PFSK-1 (cell line): ENCODE data around the gene RAB3GAP2.

ENCODE experiments used
- FOXP2 ChIP-seq: optimal IDR thresholded peaks from 2 replicates; pipeline ENCODE3; 2011; ENCODE audit warnings: borderline replicate concordance, control low read depth, inconsistent platforms; ENCODE audit not compliant: insufficient read depth; ENCODE audit errors: extremely low read length, extremely low read depth
- POLR2AphosphoS5 ChIP-seq: IDR thresholded peaks from 2 replicates; pipeline ENCODE4 v1.6.1; 2012; ENCODE audit warnings: low read depth, mild to moderate bottlenecking, control low read depth, low read length, moderate library complexity
- SIN3A ChIP-seq: IDR thresholded peaks from 2 replicates; pipeline ENCODE4 v1.6.1; 2012; ENCODE audit warnings: mild to moderate bottlenecking, low read length, moderate library complexity, borderline replicate concordance; ENCODE audit not compliant: insufficient read depth
- TAF1 ChIP-seq: IDR thresholded peaks from 2 replicates; pipeline ENCODE4 v1.6.1; 2012; ENCODE audit warnings: low read length, control low read depth, borderline replicate concordance; ENCODE audit not compliant: insufficient read depth
- TF ChIP-seq, protein P1 (sequence below), 2 experiments: IDR thresholded peaks; 2 replicates each; pipeline versions ENCODE4 v1.6.1 to v1.8.0; 2011 to 2012; ENCODE audit warnings: low read depth in 2 of 2, low read length in 2 of 2, control low read depth in 1 of 2, inconsistent platforms in 1 of 2, mild to moderate bottlenecking in 1 of 2, moderate library complexity in 1 of 2; ENCODE audit not compliant: insufficient read depth in 1 of 2

RAB3GAP2 gene

DNA sequence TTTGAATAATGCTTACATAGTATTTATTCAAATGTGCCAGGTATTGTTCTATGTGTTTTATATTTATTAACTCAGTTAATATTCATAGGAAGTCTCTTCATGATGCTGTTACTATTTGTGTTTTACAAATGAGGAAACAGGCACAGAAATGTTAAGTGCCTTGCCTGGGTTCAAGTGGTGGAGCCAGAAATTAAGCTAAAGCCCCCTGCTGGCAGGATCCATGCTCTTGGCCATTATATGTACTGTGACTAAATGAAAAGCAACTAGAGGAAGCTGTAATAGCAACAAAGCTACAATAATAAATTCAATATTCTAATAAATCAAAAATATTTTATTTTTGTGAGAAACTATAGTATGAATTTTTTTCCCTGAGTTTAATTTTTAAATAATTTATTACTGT is 148.4 kb downstream of the RAB3GAP2 start:
- TF ChIP-seq, protein P1, sequence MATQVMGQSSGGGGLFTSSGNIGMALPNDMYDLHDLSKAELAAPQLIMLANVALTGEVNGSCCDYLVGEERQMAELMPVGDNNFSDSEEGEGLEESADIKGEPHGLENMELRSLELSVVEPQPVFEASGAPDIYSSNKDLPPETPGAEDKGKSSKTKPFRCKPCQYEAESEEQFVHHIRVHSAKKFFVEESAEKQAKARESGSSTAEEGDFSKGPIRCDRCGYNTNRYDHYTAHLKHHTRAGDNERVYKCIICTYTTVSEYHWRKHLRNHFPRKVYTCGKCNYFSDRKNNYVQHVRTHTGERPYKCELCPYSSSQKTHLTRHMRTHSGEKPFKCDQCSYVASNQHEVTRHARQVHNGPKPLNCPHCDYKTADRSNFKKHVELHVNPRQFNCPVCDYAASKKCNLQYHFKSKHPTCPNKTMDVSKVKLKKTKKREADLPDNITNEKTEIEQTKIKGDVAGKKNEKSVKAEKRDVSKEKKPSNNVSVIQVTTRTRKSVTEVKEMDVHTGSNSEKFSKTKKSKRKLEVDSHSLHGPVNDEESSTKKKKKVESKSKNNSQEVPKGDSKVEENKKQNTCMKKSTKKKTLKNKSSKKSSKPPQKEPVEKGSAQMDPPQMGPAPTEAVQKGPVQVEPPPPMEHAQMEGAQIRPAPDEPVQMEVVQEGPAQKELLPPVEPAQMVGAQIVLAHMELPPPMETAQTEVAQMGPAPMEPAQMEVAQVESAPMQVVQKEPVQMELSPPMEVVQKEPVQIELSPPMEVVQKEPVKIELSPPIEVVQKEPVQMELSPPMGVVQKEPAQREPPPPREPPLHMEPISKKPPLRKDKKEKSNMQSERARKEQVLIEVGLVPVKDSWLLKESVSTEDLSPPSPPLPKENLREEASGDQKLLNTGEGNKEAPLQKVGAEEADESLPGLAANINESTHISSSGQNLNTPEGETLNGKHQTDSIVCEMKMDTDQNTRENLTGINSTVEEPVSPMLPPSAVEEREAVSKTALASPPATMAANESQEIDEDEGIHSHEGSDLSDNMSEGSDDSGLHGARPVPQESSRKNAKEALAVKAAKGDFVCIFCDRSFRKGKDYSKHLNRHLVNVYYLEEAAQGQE (IDR thresholded peaks at IDR 0.05; ENCODE audit: insufficient read depth in 1 of 2, low read depth in 2 of 2, low read length in 2 of 2), result no peak
- TF ChIP-seq FOXP2 (no peak), POLR2AphosphoS5 (no peak), TAF1 (no peak)

DNA sequence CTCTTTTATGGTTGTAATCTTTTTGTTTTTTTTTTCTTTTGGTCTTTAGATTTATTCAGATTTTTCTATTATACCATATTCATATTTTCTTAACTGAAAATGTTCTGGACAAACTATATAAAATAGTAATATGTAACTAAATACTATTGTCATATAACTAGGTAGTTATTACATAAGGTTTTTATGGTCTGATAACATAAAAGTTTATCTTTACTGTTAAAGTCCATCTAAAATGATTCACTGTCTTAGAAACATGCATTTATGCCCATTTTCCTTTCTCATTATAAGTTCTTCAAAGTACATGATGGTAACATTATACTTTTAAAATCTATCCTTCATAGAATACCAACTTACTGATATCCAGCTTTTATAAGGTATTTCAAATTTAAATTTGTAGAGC is 149.2 kb downstream of the RAB3GAP2 start:
- no peak for TF ChIP-seq FOXP2
- TF ChIP-seq, protein P1 (IDR thresholded peaks at IDR 0.05; ENCODE audit: insufficient read depth in 1 of 2, low read depth in 2 of 2, low read length in 2 of 2), result no peak
- no peak for TF ChIP-seq POLR2AphosphoS5
- no peak for TF ChIP-seq SIN3A
- no peak for TF ChIP-seq TAF1

DNA sequence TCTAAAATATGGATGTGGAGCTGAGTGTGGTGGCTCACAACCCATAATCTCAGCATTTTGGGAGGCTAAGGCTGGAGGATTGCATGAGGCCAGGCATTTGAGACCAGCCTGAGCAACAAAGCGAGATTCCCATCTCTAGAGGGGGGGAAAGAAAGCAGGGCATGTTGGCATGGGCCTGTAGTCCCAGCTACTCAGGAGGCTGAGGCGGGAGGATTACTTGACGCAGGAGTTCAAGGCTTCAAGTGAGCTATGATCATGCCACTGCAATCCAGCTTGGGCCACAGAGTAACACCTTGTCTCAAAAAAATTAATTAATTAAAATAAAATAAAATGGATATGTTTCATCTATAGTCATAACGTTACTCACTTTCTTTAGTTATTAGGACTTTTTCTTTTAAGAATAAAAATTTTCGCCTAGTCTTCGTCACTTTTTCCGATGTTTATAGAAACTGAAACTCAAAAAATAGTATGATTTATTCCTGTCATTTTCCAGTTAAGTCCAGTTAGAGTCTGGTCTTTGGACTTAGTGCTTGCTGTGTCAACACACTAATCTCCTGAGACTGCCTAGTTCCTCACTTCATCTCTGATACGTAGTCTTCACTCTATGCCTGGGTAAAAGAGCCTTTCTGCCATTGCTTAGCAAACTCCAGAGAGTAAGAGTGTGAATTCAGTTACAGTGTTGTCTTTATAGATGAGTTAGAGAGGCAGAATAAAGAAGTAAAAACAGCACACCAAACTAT is 150.3 kb downstream of the RAB3GAP2 start:
- TF ChIP-seq FOXP2, result no peak
- TF ChIP-seq SIN3A, result no peak
- TF ChIP-seq, protein P1 (IDR thresholded peaks at IDR 0.05; ENCODE audit: insufficient read depth in 1 of 2, low read depth in 2 of 2, low read length in 2 of 2), result no peak
- no peak for TF ChIP-seq POLR2AphosphoS5
- TF ChIP-seq TAF1, result no peak

DNA sequence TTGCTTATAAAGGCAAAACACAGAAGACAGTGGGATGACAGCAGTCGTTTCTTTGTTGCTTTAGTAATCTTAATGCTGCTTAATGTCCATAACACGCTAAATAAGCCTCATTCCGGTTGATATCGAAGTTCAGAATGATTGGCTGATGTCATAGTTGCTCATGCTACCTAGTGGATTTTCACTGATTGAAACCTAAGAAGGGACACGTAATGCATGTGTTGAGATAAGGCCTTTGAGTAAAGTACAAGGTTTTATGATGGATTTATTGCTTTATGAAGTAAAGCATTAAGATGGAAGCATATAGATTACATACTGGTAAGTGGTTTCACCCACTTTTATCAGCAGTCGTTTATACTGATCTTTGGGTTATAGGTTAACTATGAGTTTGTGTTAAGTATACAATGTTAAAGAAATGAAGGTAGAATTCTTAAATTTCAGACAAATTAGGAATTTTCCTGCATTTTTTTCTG is 153.2 kb downstream of the RAB3GAP2 start:
- TF ChIP-seq TAF1 (no peak), FOXP2 (no peak), SIN3A (no peak), POLR2AphosphoS5 (no peak)
- TF ChIP-seq, protein P1 (IDR thresholded peaks at IDR 0.05; ENCODE audit: insufficient read depth in 1 of 2, low read depth in 2 of 2, low read length in 2 of 2), result no peak
